Tongue (tissue), 3 donors: ENCODE data around the gene FAM136A. TPM values are rescaled to one million over a fixed set of nuclear protein-coding genes. Genes with fewer than 3 reads are reported as not detected.
"Not testable (repeated sequence)": the region's sequence is repeated elsewhere in the genome, so short reads cannot be mapped to it uniquely, and the experiment has no call there.

Experiments used
- DNase-seq: peaks from one replicate; pipeline ENCODE4 v3.0.0-alpha.2; 2015
- small RNA-seq: library from RNA; depleted of rRNA; stranded (forward); fragments of <200 nt; gene quantifications from one replicate; pipeline ENCODE3, GENCODE V24; 2014; ENCODE audit warnings: low replicate concordance
- total RNA-seq: library from RNA; depleted of rRNA; stranded (reverse); fragments of >200 nt; gene quantifications from one replicate; pipeline ENCODE4 v1.2.3, GENCODE V29; 2014

Gene FAM136A
- total RNA-seq, 1 donor from 2014 or later, result 24.7 TPM

DNA sequence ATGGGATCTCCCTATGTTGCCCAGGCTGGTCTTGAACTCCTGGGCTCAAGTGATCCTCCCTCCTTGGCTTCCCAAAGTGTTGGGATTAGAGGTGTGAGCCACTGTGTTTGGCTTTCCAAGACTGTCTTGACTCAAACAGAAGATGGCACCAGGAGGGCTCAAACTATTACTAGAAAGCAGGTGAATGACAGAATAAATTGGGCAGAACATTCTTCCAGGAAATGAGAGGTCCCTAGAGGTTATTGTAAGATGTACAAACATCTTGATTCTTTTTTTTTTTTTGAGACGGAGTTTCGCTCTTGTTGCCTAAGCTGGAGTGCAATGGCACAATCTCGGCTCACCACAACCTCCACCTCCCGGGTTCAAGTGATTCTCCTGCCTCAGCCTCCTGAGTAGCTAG lies 4.0 kb downstream of the FAM136A start:
- not testable (repeated sequence) for DNase-seq

DNA sequence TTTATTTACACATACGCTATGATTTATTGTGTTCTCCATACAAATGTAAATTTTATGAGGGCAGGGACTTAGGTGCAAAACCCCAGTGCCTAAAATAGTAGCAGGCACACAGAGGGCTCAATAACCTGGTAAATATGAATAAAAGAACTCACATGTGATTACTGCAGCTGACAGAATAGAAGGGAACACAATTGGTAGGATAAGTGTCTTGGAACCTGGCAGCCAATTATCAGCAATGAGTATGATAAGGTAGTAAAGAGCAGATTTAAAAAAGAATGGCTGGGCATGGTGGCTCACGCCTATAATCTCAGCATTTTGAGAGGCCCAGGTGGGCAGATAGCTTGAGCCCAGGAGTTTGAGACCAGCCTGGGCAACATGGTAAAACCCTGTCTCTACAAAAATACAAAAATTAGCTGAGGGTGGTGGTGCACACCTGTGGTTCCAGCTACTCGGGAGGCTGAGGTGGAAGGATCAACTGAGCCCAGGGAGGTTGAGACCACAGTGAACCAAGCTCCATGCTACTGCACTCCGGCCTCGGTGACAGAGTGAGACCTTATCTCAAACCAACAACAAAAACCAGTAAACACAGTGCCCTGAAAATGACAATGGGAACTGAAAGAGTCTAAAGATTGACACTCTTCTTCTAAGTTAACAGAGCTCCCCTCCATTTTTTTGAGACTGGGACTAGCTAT lies 18.2 kb downstream of the FAM136A start:
- DNase-seq, result no peak

DNA sequence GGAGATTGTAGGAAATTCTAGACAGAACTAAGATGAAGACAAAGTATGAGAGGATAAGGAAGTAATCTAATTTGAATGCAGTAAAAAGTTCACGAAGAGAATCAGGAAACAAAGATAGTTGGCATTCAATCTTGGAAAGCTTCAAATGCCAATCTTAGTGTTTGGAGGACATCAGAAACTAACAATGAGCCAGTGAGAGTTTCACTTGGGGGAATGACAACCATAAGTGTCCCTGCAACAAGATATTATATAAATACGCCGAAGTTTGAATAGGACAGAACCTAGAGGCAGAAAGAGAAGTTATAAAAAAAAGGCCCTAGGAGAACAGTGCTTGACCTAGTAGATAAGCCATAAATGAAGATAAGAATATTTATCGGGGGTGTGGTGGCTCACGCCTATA lies 19.4 kb downstream of the FAM136A start:
- DNase-seq, result no peak

DNA sequence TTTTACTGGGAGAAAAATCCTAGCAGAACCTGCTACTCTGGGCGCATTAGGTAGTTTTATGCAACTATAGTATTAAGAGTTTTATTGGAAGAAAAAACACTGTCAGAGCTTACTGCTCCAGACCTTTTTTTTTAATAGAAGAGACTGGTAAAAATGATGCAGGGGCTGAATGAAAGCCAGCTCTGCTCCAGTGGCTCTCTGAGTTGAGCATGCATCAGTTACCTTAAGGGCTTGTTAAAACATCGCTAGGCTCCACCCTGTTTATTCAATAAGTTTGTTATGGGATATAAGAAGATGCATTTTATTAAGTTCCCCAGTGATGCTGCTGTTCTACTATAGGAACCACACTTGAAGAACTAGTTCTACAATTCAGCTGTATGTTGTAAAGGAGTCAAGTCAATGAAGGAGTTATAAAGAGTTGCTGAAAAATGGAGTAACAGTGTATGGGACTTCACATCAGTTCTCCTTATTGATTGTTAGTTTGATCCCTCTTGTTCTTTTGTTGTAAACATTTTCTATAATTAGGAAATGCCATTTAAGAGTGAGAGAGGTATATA lies 21.5 kb downstream of the FAM136A start:
- no peak for DNase-seq

DNA sequence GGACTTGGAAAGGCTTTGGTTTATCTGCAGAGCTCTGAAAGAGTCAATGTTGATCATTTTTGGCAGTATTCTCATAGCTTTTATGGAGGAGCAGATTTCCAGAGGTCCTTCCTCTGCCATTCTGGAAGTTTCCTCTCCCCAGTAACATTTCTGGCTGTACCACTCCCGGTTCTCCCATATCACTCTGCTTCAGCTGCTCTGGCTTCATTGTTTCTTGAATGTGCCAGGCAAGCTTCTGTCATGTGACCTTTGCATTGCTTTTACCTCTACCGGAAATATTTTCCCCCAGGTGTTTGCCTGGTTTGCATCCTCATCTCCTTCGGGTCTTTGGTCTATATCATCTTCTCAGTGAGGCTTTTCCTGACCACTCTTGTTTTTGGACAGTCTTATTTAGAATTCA lies 31.5 kb downstream of the FAM136A start:
- no peak for DNase-seq

DNA sequence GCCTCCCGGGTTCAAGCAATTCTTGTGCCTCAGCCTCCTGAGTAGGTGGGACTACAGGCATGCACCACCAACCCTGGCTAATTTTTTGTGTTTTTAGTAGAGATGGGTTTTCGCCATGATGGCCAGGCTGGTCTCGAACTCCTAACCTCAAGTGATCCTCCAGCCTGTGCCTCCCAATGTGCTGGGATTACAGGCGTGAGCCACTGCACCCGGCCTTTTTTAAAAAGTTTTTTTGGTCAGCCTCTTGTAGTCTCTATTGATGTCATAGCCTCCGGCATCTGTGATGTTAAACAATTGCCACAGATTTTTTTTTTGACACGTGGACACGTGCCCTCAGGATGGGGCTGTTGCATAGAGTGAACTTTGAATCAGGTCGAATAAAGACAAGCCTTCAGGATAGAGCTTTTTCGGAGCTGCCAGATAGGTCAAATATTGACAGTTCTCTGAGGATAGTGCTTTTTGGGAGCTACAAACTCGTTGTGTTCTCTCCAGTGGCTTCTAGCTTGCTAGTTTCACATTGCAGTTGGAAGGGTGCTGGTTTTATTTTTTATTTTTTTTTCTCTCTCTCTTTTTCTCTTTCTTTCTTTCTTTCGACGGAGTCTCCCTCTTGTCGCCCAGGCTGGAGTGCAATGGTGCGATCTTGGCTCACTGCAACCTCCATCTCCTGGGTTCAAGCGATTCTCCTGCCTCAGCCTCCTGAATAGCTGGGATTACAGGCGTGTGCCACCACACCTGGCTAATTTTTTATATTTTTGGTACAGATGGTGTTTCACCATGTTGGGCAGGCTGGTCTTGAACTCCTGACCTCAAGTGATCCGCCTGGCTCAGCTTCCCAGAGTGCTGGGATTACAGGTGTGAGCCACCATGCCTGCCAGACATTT lies 32.2 kb downstream of the FAM136A start:
- DNase-seq, result not testable (repeated sequence)

DNA sequence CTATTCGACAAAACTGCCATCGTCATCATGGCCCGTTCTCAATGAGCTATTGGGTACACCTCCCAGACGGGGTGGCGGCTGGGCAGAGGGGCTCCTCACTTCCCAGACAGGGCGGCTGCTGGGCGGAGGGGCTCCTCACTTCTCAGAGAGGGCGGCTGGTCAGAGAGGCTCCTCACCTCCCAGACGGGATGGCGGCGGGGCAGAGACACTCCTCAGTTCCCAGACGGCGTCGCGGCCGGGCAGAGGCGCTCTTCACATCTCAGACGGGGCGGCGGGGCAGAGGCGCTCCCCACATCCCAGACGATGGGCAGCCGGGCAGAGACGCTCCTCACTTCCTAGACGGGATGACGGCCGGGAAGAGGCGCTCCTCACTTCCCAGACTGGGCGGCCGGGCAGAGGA lies 34.9 kb downstream of the FAM136A start:
- DNase-seq, result not testable (repeated sequence)

DNA sequence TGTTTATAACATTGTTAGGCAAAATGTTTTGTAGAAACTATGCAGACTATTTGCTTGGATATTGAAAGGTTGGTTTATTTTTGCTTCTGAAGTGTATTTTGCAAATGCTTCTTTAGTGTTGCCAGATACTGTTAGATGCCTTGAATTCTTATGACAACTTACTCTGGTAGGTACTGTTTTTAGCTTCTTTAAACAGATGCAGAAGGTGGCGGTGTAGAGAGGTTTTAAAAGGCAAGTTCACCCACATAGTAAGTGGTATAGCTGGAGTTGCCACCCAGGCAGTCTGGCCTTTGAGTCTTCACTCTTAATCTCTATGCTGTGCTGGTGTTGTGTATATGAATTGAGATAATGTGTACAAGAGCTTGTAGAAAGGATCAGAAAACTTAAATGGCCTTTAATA lies 40.4 kb downstream of the FAM136A start:
- DNase-seq, result no peak

DNA sequence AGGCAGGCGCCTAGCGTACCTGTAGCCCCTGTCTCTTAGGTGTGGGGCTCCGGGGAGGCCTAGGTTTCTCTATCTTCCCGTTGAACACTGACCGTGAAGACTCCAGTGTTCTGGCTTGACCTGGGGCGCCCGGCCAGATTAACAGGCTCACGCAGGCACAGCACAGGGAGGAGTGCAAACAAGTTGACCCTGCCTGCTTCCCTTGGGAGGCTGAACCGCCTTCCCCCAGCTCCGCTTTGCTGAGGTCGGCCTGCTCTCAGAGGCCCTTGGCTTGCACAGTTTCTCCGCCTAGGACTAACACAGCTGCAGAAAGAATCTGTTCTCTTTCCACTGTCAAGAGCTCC lies 43.4 kb downstream of the FAM136A start:
- DNase-seq, result peak; percentile 59

DNA sequence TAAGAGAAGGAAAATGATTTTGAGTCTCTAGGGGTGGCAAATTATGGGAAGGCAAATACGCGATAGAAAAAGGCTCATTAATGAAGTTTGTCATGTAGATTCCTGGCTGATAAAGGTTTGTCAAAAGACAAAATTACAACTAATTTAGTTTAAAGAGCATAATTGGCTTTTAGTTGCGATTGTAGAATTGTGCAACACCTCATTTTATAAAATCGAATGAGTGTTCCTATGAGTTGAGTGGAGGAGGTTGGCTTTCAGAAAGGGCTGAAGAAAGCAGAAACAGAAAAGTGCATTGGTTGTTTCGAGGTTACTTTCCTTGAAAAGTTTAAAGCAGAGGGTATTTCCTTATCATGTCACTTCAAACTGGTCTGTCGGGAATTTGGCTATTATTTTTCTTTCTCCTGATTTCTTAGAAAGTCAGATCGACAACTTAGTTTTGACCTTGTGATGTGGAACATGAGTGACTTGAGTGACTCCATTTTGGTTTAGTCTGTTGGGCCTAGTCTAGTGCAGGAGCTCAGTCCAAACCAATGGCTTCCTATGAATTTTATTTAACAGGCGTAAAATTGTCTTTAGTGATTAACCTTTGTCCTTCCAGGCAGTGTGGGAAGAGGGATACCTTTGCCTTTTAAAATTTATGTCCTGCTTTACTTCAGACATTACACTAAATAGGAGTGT lies 46.1 kb downstream of the FAM136A start:
- DNase-seq, result no peak

DNA sequence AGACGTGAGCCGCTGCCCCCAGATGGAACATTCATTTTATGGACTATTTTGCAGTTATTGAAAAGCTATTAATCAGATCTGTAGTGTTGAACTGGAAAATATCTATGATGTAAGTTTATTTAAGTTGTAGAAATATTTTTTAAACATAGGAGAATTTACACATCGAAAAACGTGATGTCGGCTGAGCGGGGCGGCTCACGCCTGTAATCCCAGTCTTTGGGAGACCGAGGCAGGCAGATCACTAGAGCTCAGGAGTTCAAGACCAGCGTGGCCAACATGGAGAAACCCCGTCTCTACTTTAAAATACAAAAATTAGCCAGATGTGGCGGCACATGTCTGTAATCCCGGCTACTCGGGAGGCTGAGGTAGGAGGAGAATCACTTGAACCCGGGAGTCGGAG lies 51.4 kb downstream of the FAM136A start:
- DNase-seq, result no peak

DNA sequence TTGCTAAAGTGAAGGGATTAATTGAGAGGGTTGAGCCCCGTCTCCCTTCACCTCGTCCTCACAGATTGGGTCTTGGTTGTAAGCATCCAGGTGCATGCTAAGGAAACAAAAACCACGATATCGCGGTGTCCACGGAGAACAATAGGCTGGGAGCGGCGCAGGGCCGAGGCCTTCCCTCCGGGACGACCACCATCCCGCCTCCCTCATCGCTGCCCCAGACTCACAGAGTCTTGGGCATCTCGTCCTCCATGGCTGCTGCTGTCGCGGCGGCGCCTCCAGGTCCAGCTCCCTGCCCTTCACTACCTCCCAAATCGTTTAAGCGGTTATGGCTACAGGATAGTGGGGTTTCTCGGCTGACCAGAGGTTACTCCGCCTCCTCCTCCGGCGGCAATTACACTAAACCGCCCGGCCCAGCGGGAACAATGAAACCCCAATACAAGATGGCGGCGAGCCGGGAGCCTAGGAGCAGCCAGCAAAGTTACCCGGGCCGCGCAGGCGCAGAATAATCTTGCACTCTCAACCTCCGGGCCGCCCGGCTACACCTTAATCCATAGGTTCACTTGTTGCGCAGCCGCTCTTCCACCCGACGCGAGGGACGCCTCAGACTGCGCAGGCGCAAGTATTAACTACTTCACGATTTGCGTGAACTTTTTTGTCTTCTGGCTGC lies 53.6 kb downstream of the FAM136A start, which contains the start of gene TIA1:
TIA1 (minus strand) TSS at position 448 of the 667 bp plus-strand sequence; CDS start at position 250, 198 bp downstream.
- DNase-seq, result peak; percentile 100

DNA sequence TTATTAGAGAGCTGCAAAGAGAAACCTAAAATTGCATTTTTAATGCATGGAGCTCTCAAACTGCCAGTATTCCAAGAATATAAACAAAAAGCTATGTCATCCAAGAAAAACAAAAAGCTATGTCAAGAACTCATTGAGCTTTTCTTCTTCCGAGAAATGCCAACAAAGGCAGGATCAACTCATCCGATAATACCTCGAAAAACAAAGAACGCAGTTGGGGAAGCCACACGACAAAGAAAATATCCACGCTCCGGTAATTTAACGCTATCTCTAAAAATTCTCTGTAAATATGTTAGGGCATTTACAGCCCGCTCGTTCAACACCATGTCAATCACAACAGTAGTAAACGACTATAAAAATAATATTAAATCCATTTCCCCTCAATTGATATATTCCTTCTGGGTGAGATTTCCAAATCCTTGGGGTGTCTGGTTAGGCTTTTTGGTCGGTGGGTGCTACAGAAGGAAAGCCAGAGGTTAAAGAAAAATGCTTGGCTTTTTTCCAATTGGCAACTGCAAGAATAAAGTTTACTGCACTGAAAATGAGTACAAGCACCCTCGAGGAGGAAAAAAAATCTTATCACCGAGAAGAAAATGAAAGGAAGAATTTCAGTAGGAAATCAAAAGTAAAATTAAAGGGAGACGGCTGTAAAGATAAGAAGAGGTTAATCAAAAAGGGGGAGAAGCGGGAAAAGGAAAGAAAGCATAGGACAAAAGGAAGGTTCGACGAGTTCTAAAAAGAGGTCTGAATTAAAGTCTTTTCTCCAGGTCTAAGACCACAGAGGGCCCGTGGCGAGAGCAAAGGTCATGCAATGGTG lies 54.3 kb downstream of the FAM136A start:
- peak; percentile 80 for DNase-seq

Small RNA genes within 50 kb of the gene (small RNA-seq; reads per million reads assigned to genes)
- gene AC016700.2, result not detected
- not detected for gene MIR1285-2

Other genes starting within 250 kb of the FAM136A start
- gene PCBP1, start 214.6 kb downstream of the FAM136A start, total RNA-seq, result 104 TPM
- 18.5 TPM for gene C2orf42, start 111.0 kb downstream of the FAM136A start, total RNA-seq
- 255 TPM for gene TIA1, start 53.4 kb downstream of the FAM136A start, total RNA-seq
- gene PCYOX1, start 43.9 kb downstream of the FAM136A start, total RNA-seq, result 52.3 TPM
- gene SNRPG, start 8.3 kb downstream of the FAM136A start, total RNA-seq, result 46.1 TPM